IMR-90 (cell line): ENCODE data around the gene ROBO1. TPM values are rescaled to one million over a fixed set of nuclear protein-coding genes. Genes with fewer than 3 reads are reported as not detected.

Source experiments
- ATAC-seq: fragments of 200-7000 bp; cut with Tn5 transposase; 2 replicates; pipeline ENCODE4 v1.9.1; 2020; ENCODE audit warnings: low read depth, mild to moderate bottlenecking, moderate library complexity
- BruUV-seq: library from RNA; stranded (reverse); fragments of 400-500 nt; replicated peaks from 2 replicates; lab custom pipeline; 2021; lab: Mats Ljungman, UMichigan
- CTCF ChIA-PET: fragments of 300-600 bp; formaldehyde crosslinking; extraction: SDS; loops from one replicate; lab custom pipeline; 2021; ENCODE audit warnings: antibody characterized with exemption; lab: Yijun Ruan, JAX
- POLR2A ChIA-PET: fragments of 300-600 bp; sonication (Branson Sonifier 250); formaldehyde crosslinking; loops from one replicate; lab custom pipeline; 2022; ENCODE audit warnings: antibody characterized with exemption; ENCODE audit not compliant: unreplicated experiment; lab: Charles Lee
- DNase-seq: peaks from one replicate; pipeline ENCODE4 v3.0.0; 2013
- H2AFZ ChIP-seq: replicated peaks from 2 replicates; pipeline ENCODE3; 2013; ENCODE audit warnings: low read length, mild to moderate bottlenecking; ENCODE audit not compliant: poor library complexity
- H2AK5ac ChIP-seq: 2 replicates; pipeline ENCODE4 v1.6.1; 2013; ENCODE audit warnings: low read depth, low read length, inconsistent platforms
- H2AK9ac ChIP-seq: replicated peaks from 2 replicates; pipeline ENCODE3; 2013; ENCODE audit warnings: mild to moderate bottlenecking, low read depth, low read length, moderate library complexity; ENCODE audit not compliant: poor library complexity
- H2BK120ac ChIP-seq: 2 replicates; pipeline ENCODE4 v1.6.1; 2013; ENCODE audit warnings: low read depth, low read length, inconsistent platforms
- H2BK15ac ChIP-seq: 3 replicates; pipeline ENCODE4 v1.6.1; 2013; ENCODE audit warnings: low read depth, low read length, inconsistent platforms
- H2BK20ac ChIP-seq: 2 replicates; pipeline ENCODE4 v1.6.1; 2013; ENCODE audit warnings: low read depth, mild to moderate bottlenecking, inconsistent platforms, low read length, moderate library complexity
- H2BK5ac ChIP-seq: 2 replicates; pipeline ENCODE4 v1.6.1; 2013; ENCODE audit warnings: mild to moderate bottlenecking, low read depth, low read length, inconsistent platforms; ENCODE audit not compliant: poor library complexity, severe bottlenecking
- H3K14ac ChIP-seq: replicated peaks from 2 replicates; pipeline ENCODE4 v1.6.1; 2013; ENCODE audit warnings: low read depth, low read length, inconsistent platforms
- H3K18ac ChIP-seq: 2 replicates; pipeline ENCODE4 v1.6.1; 2013; ENCODE audit warnings: low read depth, low read length, control low read depth
- H3K23ac ChIP-seq: 2 replicates; pipeline ENCODE4 v1.6.1; 2013; ENCODE audit warnings: low read depth, low read length, inconsistent platforms
- H3K27ac ChIP-seq: 2 replicates; pipeline ENCODE4 v1.5.1; 2013; ENCODE audit warnings: mild to moderate bottlenecking, control low read depth, low read length; ENCODE audit not compliant: insufficient read depth
- H3K27me3 ChIP-seq: 2 replicates; pipeline ENCODE4 v1.6.1; 2013; ENCODE audit warnings: low read length; ENCODE audit not compliant: control insufficient read depth, insufficient read depth
- H3K36me3 ChIP-seq: 2 replicates; pipeline ENCODE4 v1.6.1; 2013; ENCODE audit warnings: low read length, mixed read lengths; ENCODE audit not compliant: control insufficient read depth, insufficient read depth
- H3K4ac ChIP-seq: 2 replicates; pipeline ENCODE4 v1.6.1; 2013; ENCODE audit warnings: low read depth, low read length, inconsistent platforms
- H3K4me1 ChIP-seq: 2 replicates; pipeline ENCODE4 v1.6.1; 2013; ENCODE audit warnings: low read length, mixed read lengths; ENCODE audit not compliant: control insufficient read depth, insufficient read depth
- H3K4me2 ChIP-seq: 2 replicates; pipeline ENCODE4 v1.6.1; 2013; ENCODE audit warnings: low read depth, mild to moderate bottlenecking, control low read depth, low read length, moderate library complexity
- H3K4me3 ChIP-seq: 2 replicates; pipeline ENCODE4 v1.5.1; 2013; ENCODE audit warnings: low read depth, mild to moderate bottlenecking, control low read depth, low read length, moderate library complexity; ENCODE audit not compliant: insufficient read depth
- H3K56ac ChIP-seq: 2 replicates; pipeline ENCODE4 v1.6.1; 2013; ENCODE audit warnings: low read length, inconsistent platforms; ENCODE audit not compliant: insufficient read depth; ENCODE audit errors: extremely low read depth
- H3K79me1 ChIP-seq, 2 experiments: 2 replicates each; pipeline ENCODE4 v1.6.1; 2013; ENCODE audit warnings: low read length in 2 of 2, inconsistent platforms in 1 of 2, low read depth in 1 of 2
- H3K9ac ChIP-seq: 2 replicates; pipeline ENCODE4 v1.6.1; 2013; ENCODE audit warnings: low read depth, low read length, control low read depth
- H3K9me1 ChIP-seq: 2 replicates; pipeline ENCODE4 v1.6.1; 2013; ENCODE audit warnings: low read length, inconsistent platforms; ENCODE audit not compliant: insufficient read depth
- H3K9me3 ChIP-seq: 2 replicates; pipeline ENCODE4 v1.6.1; 2013; ENCODE audit warnings: low read length; ENCODE audit not compliant: control insufficient read depth, insufficient read depth
- H4K20me1 ChIP-seq: 2 replicates; pipeline ENCODE4 v1.6.1; 2013; ENCODE audit warnings: low read length, inconsistent platforms; ENCODE audit not compliant: insufficient read depth
- H4K5ac ChIP-seq: 2 replicates; pipeline ENCODE4 v1.6.1; 2013; ENCODE audit warnings: mild to moderate bottlenecking, low read depth, low read length, control low read depth
- H4K8ac ChIP-seq, 2 experiments: 2 replicates each; pipeline ENCODE4 v1.6.1; 2013; ENCODE audit warnings: low read depth in 2 of 2, low read length in 2 of 2, control low read depth in 1 of 2, inconsistent platforms in 1 of 2
- H4K91ac ChIP-seq: 2 replicates; pipeline ENCODE4 v1.6.1; 2013; ENCODE audit warnings: low read depth, low read length, inconsistent platforms; ENCODE audit not compliant: insufficient read depth
- BHLHE40 ChIP-seq: fragments of 150-350 bp; IDR thresholded peaks from 2 replicates; pipeline ENCODE4 v1.6.1; 2016; ENCODE audit warnings: mild to moderate bottlenecking, low read depth, low read length
- CEBPB ChIP-seq: IDR thresholded peaks from 2 replicates; pipeline ENCODE4 v1.6.1; 2012; ENCODE audit warnings: low read depth, low read length, improper control_type of control experiment
- CHD1 ChIP-seq: IDR thresholded peaks from 2 replicates; pipeline ENCODE4 v1.6.1; 2012; ENCODE audit warnings: low read depth, low read length, improper control_type of control experiment
- CTCF ChIP-seq: conservative IDR thresholded peaks from 2 replicates; pipeline ENCODE4 v1.5.1; 2012; ENCODE audit warnings: mild to moderate bottlenecking, low read depth, low read length, improper control_type of control experiment
- ELK1 ChIP-seq: fragments of 150-350 bp; IDR thresholded peaks from 2 replicates; pipeline ENCODE4 v1.6.1; 2016; ENCODE audit warnings: low read depth, mild to moderate bottlenecking, low read length, moderate library complexity, borderline replicate concordance
- FOS ChIP-seq: fragments of 150-350 bp; IDR thresholded peaks from 2 replicates; pipeline ENCODE4 v1.6.1; 2016; ENCODE audit warnings: low read depth, low read length
- MAFK ChIP-seq: IDR thresholded peaks from 2 replicates; pipeline ENCODE4 v1.6.1; 2012; ENCODE audit warnings: low read depth, low read length, improper control_type of control experiment
- MAZ ChIP-seq: IDR thresholded peaks from 2 replicates; pipeline ENCODE4 v1.6.1; 2012; ENCODE audit warnings: low read depth, mild to moderate bottlenecking, low read length, improper control_type of control experiment, moderate library complexity, borderline replicate concordance
- MXI1 ChIP-seq: IDR thresholded peaks from 2 replicates; pipeline ENCODE4 v1.6.1; 2012; ENCODE audit warnings: low read depth, mild to moderate bottlenecking, low read length, moderate library complexity, borderline replicate concordance
- NFE2L2 ChIP-seq: fragments of 150-350 bp; IDR thresholded peaks from 2 replicates; pipeline ENCODE4 v1.6.1; 2016; ENCODE audit warnings: low read depth, mild to moderate bottlenecking, low read length
- POLR2A ChIP-seq: IDR thresholded peaks from 2 replicates; pipeline ENCODE4 v1.6.1; 2012; ENCODE audit warnings: mild to moderate bottlenecking, low read depth, low read length
- RAD21 ChIP-seq: IDR thresholded peaks from 2 replicates; pipeline ENCODE4 v1.6.1; 2012; ENCODE audit warnings: low read length, improper control_type of control experiment
- RCOR1 ChIP-seq: IDR thresholded peaks from 2 replicates; pipeline ENCODE4 v1.6.1; 2012; ENCODE audit warnings: mild to moderate bottlenecking, low read length, improper control_type of control experiment; ENCODE audit not compliant: insufficient replicate concordance
- RFX5 ChIP-seq: IDR thresholded peaks from 2 replicates; pipeline ENCODE4 v1.8.0; 2012; ENCODE audit warnings: low read depth, mild to moderate bottlenecking, low read length, moderate library complexity
- SMC3 ChIP-seq: fragments of 150-350 bp; IDR thresholded peaks from 2 replicates; pipeline ENCODE4 v1.6.1; 2016; ENCODE audit warnings: low read depth, mild to moderate bottlenecking, antibody characterized with exemption, low read length, moderate library complexity
- USF2 ChIP-seq: fragments of 150-350 bp; IDR thresholded peaks from 2 replicates; pipeline ENCODE4 v1.6.1; 2017; ENCODE audit warnings: mild to moderate bottlenecking, antibody characterized with exemption, low read length, low read depth
- WGBS, 2 experiments: methylation state at CpG; one replicate each; pipeline versions ENCODE4 v1.1.5 to v1.1.7; 2013; ENCODE audit warnings: missing lambda C conversion rate in 2 of 2; ENCODE audit not compliant: insufficient read length in 1 of 2; ENCODE audit errors: extremely low coverage in 2 of 2; 5-methylcytosine and 5-hydroxymethylcytosine counted together
- dilution Hi-C: fragments of 300-500 bp; cut with HindIII; formaldehyde crosslinking; loops from one replicate; pipeline ENCODE4 v1.14.3; 2018; ENCODE audit warnings: low sequenced_read_pairs; ENCODE audit not compliant: unreplicated experiment
- in situ Hi-C: fragments of 300-500 bp; cut with MboI; formaldehyde crosslinking; loops from 3 replicates; pipeline ENCODE4 v1.14.3; 2019; ENCODE audit warnings: low sequenced_read_pairs, inconsistent platforms, mixed read lengths
- intact Hi-C: fragments of 100-400 bp; cut with micrococcal nuclease; formaldehyde crosslinking; loops from 2 replicates; pipeline ENCODE4 v1.10.0; 2022
- polyA plus RNA-seq, 3 experiments: library from polyadenylated mRNA; depleted of rRNA; stranded (reverse); fragments of >200 nt; gene quantifications; 2 replicates each; pipeline ENCODE4 v1.2.3, GENCODE V29; 2012; ENCODE audit warnings: low replicate concordance in 1 of 3
- total RNA-seq: library from RNA; depleted of rRNA; stranded (reverse); fragments of >200 nt; gene quantifications from 2 replicates; pipeline ENCODE4 v1.2.3, GENCODE V29; 2012

Gene ROBO1
- total and polyA plus RNA-seq, 2 of the 4 experiments (the other 2 are of a cell fraction) = 24.1 to 53.9 TPM

- BruUV-seq = no TSS peak
- CTCF ChIA-PET = no interaction called here
- no peaks in the 10 kb centered on the region; the same call in 1 of the 2 replicates for H3K9me3 ChIP-seq
- no peaks in the 10 kb centered on the region for H3K79me1 ChIP-seq
- no peak overlapping the region for H3K4me3 ChIP-seq
- TF ChIP-seq RFX5 (no peak), MAFK (no peak), MAZ (no peak), BHLHE40 (no peak), CHD1 (no peak), CTCF (no peak), POLR2A (no peak), FOS (no peak), MXI1 (no peak), CEBPB (no peak), RCOR1 (no peak), ELK1 (no peak), SMC3 (no peak), USF2 (no peak), NFE2L2 (no peak), RAD21 (no peak)
- ATAC-seq (no peak), DNase-seq (no peak)
- H2BK15ac ChIP-seq = no peak overlapping the region
- H3K56ac ChIP-seq = no peak overlapping the region
- no peak overlapping the region for H3K4ac ChIP-seq
- no peak overlapping the region for H3K23ac ChIP-seq
- H3K27ac ChIP-seq = no peak overlapping the region
- intact Hi-C loops (no loop called here), dilution Hi-C loops (no loop called here), in situ Hi-C loops (no loop called here)
- WGBS, 2 experiments = 0% methylated on average over 2 of the region's 5 CpGs; no CpG with 5 or more reads in 1 of the 2 experiments
- H3K4me2 ChIP-seq = no peak overlapping the region
- H2BK120ac ChIP-seq = no peak overlapping the region
- no peaks in the 10 kb centered on the region for H3K4me1 ChIP-seq
- POLR2A ChIA-PET = no interaction called here
- H4K91ac ChIP-seq = no peak overlapping the region
- H3K27me3 ChIP-seq = no peaks in the 10 kb centered on the region; the same call in 1 of the 2 replicates
- no peak overlapping the region for H2AK9ac ChIP-seq
- no peak overlapping the region for H4K5ac ChIP-seq
- H2AK5ac ChIP-seq = no peak overlapping the region
- no peaks in the 10 kb centered on the region for H3K36me3 ChIP-seq
- H3K14ac ChIP-seq = no peak overlapping the region
- no peak overlapping the region for H2BK20ac ChIP-seq
- H3K18ac ChIP-seq = no peak overlapping the region
- no peaks in the 10 kb centered on the region for H4K20me1 ChIP-seq
- H4K8ac ChIP-seq = no peak overlapping the region
- no peaks in the 10 kb centered on the region for H3K9me1 ChIP-seq
- no peak overlapping the region for H2BK5ac ChIP-seq
- no peak overlapping the region for H2AFZ ChIP-seq
- no peak overlapping the region for H3K9ac ChIP-seq
Observed at GRCh38 chr3:79765911-79766310, 1.9 kb downstream of the ROBO1 start.
